HEK293 (cell line): ENCODE data around the gene LHFPL3.

Experiments used
- CTCF ChIA-PET: fragments of 350-600 bp; formaldehyde crosslinking; extraction: SDS; loops from one replicate; lab custom pipeline; 2021; ENCODE audit warnings: antibody characterized with exemption; lab: Yijun Ruan, JAX
- POLR2A ChIA-PET: fragments of 300-600 bp; formaldehyde crosslinking; extraction: SDS; loops from one replicate; lab custom pipeline; 2020; ENCODE audit warnings: antibody characterized with exemption, inconsistent platforms; lab: Yijun Ruan, JAX
- H3K27ac ChIP-seq: fragments of 200-500 bp; sonication (Bioruptor generic); 2 replicates; pipeline ENCODE4 v1.5.1; 2014; ENCODE audit warnings: low read depth, low read length, control low read depth, inconsistent platforms; ENCODE audit errors: extremely low read depth
- H3K36me3 ChIP-seq, 2 experiments: fragments of 200-500 bp in 1 of 2; sonication (Bioruptor generic) in 1 of 2; 1 replicate in 1 of 2; 2 replicates in 1 of 2; pipeline ENCODE4 v1.5.1; 2014 to 2017; ENCODE audit warnings: inconsistent platforms in 2 of 2, low read length in 2 of 2; ENCODE audit not compliant: control insufficient read depth in 2 of 2, insufficient read depth in 1 of 2
- H3K4me1 ChIP-seq: fragments of 200-500 bp; sonication (Bioruptor generic); 2 replicates; pipeline ENCODE4 v1.5.1; 2014; ENCODE audit warnings: mild to moderate bottlenecking, low read length, inconsistent platforms; ENCODE audit not compliant: control insufficient read depth, insufficient read depth
- H3K4me3 ChIP-seq: 2 replicates; pipeline ENCODE4 v1.5.1; 2011; ENCODE audit warnings: low read depth, mild to moderate bottlenecking, control low read depth, low read length, moderate library complexity
- H3K9me3 ChIP-seq: fragments of 200-500 bp; sonication (Bioruptor generic); 2 replicates; pipeline ENCODE4 v1.5.1; 2014; ENCODE audit warnings: low read depth, low read length, inconsistent platforms; ENCODE audit not compliant: control insufficient read depth, insufficient read depth
- MYNN ChIP-seq: fragments of 450-650 bp; formaldehyde crosslinking; IDR thresholded peaks from 2 replicates; pipeline ENCODE4 v1.5.1; 2016; ENCODE audit warnings: missing biosample characterization, missing genetic modification characterization, borderline replicate concordance
- PRDM1 ChIP-seq: fragments of 450-650 bp; formaldehyde crosslinking; IDR thresholded peaks from 2 replicates; pipeline ENCODE4; 2016; ENCODE audit warnings: missing biosample characterization, missing genetic modification characterization
- PRDM10 ChIP-seq: fragments of 450-650 bp; formaldehyde crosslinking; IDR thresholded peaks from 2 replicates; pipeline ENCODE4 v1.5.1; 2016; ENCODE audit warnings: missing biosample characterization, missing genetic modification characterization
- SALL2 ChIP-seq: fragments of 450-650 bp; formaldehyde crosslinking; IDR thresholded peaks from 2 replicates; pipeline ENCODE4 v1.5.0; 2017; ENCODE audit warnings: missing biosample characterization, mild to moderate bottlenecking, missing genetic modification characterization, borderline replicate concordance
- ZBTB48 ChIP-seq: fragments of 450-650 bp; formaldehyde crosslinking; IDR thresholded peaks from 2 replicates; pipeline ENCODE4 v1.5.1; 2016; ENCODE audit warnings: missing biosample characterization, missing genetic modification characterization
- ZNF121 ChIP-seq: fragments of 450-650 bp; formaldehyde crosslinking; IDR thresholded peaks from 2 replicates; pipeline ENCODE4 v1.5.1; 2016; ENCODE audit warnings: missing biosample characterization, missing genetic modification characterization
- ZNF184 ChIP-seq: fragments of 450-650 bp; IDR thresholded peaks from 2 replicates; pipeline ENCODE4 v1.5.1; 2018; ENCODE audit warnings: missing biosample characterization, mild to moderate bottlenecking, missing genetic modification characterization
- ZNF280D ChIP-seq: fragments of 450-650 bp; formaldehyde crosslinking; IDR thresholded peaks from 2 replicates; pipeline ENCODE4 v1.5.1; 2016; ENCODE audit warnings: missing biosample characterization, missing genetic modification characterization
- ZNF426 ChIP-seq: fragments of 450-650 bp; formaldehyde crosslinking; IDR thresholded peaks from 2 replicates; pipeline ENCODE4 v1.5.1; 2017; ENCODE audit warnings: missing biosample characterization, missing genetic modification characterization, mild to moderate bottlenecking, inconsistent platforms, moderate library complexity
- ZNF488 ChIP-seq: fragments of 450-650 bp; formaldehyde crosslinking; IDR thresholded peaks from 2 replicates; pipeline ENCODE4 v1.5.1; 2016; ENCODE audit warnings: missing biosample characterization, missing genetic modification characterization
- ZNF571 ChIP-seq: fragments of 450-650 bp; formaldehyde crosslinking; IDR thresholded peaks from 2 replicates; pipeline ENCODE4 v1.5.0; 2017; ENCODE audit warnings: missing biosample characterization, missing genetic modification characterization
- ZNF596 ChIP-seq: fragments of 450-650 bp; IDR thresholded peaks from 2 replicates; pipeline ENCODE4 v1.5.0; 2018; ENCODE audit warnings: missing biosample characterization, mild to moderate bottlenecking, missing genetic modification characterization, moderate library complexity
- ZNF639 ChIP-seq: fragments of 450-650 bp; formaldehyde crosslinking; IDR thresholded peaks from 2 replicates; pipeline ENCODE4 v1.5.1; 2016; ENCODE audit warnings: missing biosample characterization, missing genetic modification characterization
- ZNF664 ChIP-seq: fragments of 450-650 bp; formaldehyde crosslinking; IDR thresholded peaks from 2 replicates; pipeline ENCODE4 v1.5.1; 2016; ENCODE audit warnings: missing biosample characterization, missing genetic modification characterization
- ZNF747 ChIP-seq: fragments of 450-650 bp; formaldehyde crosslinking; IDR thresholded peaks from 2 replicates; pipeline ENCODE4 v1.5.1; 2016; ENCODE audit warnings: missing biosample characterization, missing genetic modification characterization
- ZNF792 ChIP-seq: fragments of 450-650 bp; formaldehyde crosslinking; IDR thresholded peaks from 2 replicates; pipeline ENCODE4 v1.5.1; 2016; ENCODE audit warnings: missing biosample characterization, missing genetic modification characterization
- ZNF843 ChIP-seq: fragments of 450-650 bp; formaldehyde crosslinking; IDR thresholded peaks from 2 replicates; pipeline ENCODE4 v1.5.1; 2016; ENCODE audit warnings: missing biosample characterization, missing genetic modification characterization
- ZXDB ChIP-seq: fragments of 450-650 bp; formaldehyde crosslinking; IDR thresholded peaks from 2 replicates; pipeline ENCODE4 v1.5.1; 2016; ENCODE audit warnings: missing biosample characterization, missing genetic modification characterization

Gene LHFPL3

GRCh38 chr7:104535841-104536240 is 207.4 kb downstream of the LHFPL3 start:
- no peaks in the 10 kb centered on the region for H3K36me3 ChIP-seq
- POLR2A ChIA-PET: no interaction called here
- no peak overlapping the region for H3K4me3 ChIP-seq
- no peak overlapping the region for H3K27ac ChIP-seq
- CTCF ChIA-PET: no interaction called here
- H3K4me1 ChIP-seq: no peaks in the 10 kb centered on the region
- no peaks in the 10 kb centered on the region for H3K9me3 ChIP-seq
- TF ChIP-seq ZNF280D: no peak
- TF ChIP-seq ZNF664: no peak
- TF ChIP-seq ZXDB (tag by site-specific recombination): no peak

GRCh38 chr7:104536956-104537355 is 208.6 kb downstream of the LHFPL3 start:
- H3K27ac ChIP-seq: no peak overlapping the region
- H3K36me3 ChIP-seq: no peaks in the 10 kb centered on the region
- ChIA-PET POLR2A (no interaction called here), CTCF (no interaction called here)
- no peaks in the 10 kb centered on the region for H3K4me1 ChIP-seq
- TF ChIP-seq PRDM10 (tag by site-specific recombination) (no peak), MYNN (tag by site-specific recombination) (no peak), ZNF792 (tag by site-specific recombination) (no peak), PRDM1 (no peak), SALL2 (no peak), ZNF184 (tag by site-specific recombination) (no peak), ZNF747 (no peak), ZNF843 (tag by site-specific recombination) (no peak), ZNF121 (tag by site-specific recombination) (no peak), ZNF639 (tag by site-specific recombination) (no peak), ZBTB48 (tag by site-specific recombination) (no peak), ZNF426 (tag by site-specific recombination) (no peak), ZNF596 (tag by site-specific recombination) (no peak), ZNF488 (tag by site-specific recombination) (no peak), ZNF571 (no peak)
- no peak overlapping the region for H3K4me3 ChIP-seq
- H3K9me3 ChIP-seq: no peaks in the 10 kb centered on the region
